RPMI7951 (cell line): ENCODE data around the gene SYT13. TPM values are rescaled to one million over a fixed set of nuclear protein-coding genes. Genes with fewer than 3 reads are reported as not detected.

ENCODE experiments used
- DNase-seq: peaks from one replicate; pipeline ENCODE4 v3.0.0-alpha.2; 2012; ENCODE audit warnings: low read depth
- total RNA-seq: library from RNA; depleted of rRNA; stranded (reverse); fragments of >200 nt; shearing (Covaris generic); gene quantifications from 2 replicates; pipeline ENCODE4 v1.2.3, GENCODE V29; 2014; rRNA removed

SYT13 gene
- total RNA-seq, 1 experiment from 2014 or later = 0.72 TPM

GRCh38 chr11:45218705-45219104 is 67.4 kb downstream of the SYT13 start:
- no peak for DNase-seq

DNA sequence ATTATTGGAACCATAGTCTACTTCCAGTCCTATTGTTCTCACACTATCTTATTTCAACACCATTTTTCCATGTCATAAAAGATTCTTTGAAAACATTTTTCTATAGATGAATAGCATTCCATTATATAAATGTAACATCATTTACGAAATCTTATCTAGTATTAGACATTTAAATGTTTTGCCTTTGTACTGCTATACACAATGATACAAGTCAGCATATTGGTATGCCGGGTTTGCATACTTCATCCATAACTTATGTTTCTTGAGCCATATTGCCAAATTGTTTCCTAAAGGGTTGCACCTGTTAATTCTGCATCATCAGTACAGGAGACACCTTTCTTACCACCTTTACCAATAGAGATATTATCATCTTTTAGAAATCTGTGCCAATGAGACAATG is 68.2 kb downstream of the SYT13 start:
- no peak for DNase-seq

GRCh38 chr11:45216901-45217300 is 69.2 kb downstream of the SYT13 start:
- no peak for DNase-seq

GRCh38 chr11:45216031-45216430 is 70.1 kb downstream of the SYT13 start:
- no peak for DNase-seq

DNA sequence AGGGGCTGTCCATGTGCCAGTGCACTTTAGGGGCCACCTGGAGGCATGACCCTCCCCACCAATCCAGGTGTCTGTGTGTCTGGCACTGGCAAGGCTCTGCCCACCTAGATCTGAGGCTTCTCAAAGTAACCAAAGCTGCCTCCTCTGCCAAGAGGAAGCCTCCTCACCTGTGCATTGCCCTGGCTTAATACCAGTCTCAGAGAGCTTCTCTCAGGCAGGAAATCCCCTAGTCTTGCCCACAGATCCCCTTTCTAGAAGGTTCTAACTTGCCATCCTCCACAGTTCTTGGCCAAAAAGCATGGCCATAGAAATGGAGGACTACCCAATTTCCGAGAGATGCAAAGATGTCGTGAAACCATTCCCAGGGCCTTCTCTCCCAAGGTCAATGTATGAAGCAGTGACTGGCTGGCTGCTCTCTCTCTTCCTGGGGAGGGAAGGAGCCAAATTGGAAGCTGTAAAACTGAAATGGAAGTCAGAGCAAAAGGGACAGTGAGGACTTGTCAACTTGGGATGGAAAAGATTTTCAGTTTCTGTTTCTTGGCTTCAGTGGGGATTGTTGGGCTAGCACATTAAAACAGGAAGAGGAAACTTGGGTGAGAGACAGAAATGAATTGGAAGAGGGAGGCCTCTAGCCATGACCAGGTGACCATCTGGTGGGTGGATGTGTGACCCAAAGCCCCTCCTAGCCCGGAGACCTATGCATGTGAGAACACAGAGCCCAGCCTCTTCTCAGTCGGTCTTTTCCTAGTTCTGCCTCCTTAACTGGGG is 70.9 kb downstream of the SYT13 start:
- no peak for DNase-seq

GRCh38 chr11:45213717-45214116 is 72.4 kb downstream of the SYT13 start:
- DNase-seq = no peak

DNA sequence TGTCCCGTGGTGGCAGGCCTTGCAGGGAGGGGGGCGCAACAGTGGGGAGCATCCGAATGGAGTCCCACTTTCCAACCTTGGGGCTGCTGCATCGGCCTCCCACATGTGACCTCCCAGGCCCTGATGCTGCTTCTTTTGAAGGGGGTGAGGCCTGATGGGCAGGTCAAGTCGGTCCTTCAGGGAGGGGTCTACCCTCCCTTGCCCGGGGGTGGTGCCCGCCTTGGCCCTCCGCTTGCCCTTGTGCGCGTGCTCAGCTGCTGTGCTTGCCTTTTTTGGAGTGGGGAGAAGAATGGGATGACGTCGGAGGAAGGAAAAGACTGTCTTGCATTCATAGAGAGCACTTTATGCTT is 72.8 kb downstream of the SYT13 start:
- DNase-seq = no peak

DNA sequence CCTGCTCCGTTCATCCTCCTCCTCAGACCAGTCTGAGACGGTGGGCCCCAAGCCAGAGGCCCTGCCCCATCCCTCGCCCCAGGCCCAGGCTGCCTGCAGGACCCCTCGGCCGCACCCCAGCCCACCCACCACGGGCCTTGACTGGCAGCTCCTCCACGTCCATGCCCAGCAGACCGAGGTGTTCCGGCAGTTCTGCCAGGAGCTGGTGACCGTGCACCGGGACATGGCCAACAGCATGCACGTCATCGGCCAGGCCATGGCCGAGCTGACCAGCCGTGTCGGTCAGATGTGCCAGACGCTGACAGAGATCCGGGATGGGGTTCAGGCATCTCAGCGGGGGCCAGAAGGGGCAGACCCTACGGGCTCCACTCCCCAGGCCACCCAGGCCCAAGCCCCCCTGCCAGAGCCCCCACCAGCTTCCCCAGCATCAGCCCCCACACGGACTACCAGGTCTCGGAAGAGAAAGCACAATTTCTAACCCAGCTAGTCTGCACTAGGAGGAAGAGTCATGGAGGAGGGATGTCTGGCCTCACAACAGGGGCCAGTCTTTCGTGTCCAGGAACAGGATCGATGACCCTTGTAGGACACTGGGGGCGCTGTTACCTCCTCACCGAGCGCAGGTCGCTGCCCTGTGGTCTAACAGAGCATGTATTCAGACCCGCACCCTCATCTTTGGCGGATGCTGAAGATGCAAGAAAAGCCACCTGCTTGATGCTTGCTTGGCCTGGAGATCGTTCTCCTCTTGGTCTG is 73.4 kb downstream of the SYT13 start:
- no peak for DNase-seq

- no peak for DNase-seq
These were observed 74.4 kb downstream of the SYT13 start for GRCh38 chr11:45211732-45212131.

DNA sequence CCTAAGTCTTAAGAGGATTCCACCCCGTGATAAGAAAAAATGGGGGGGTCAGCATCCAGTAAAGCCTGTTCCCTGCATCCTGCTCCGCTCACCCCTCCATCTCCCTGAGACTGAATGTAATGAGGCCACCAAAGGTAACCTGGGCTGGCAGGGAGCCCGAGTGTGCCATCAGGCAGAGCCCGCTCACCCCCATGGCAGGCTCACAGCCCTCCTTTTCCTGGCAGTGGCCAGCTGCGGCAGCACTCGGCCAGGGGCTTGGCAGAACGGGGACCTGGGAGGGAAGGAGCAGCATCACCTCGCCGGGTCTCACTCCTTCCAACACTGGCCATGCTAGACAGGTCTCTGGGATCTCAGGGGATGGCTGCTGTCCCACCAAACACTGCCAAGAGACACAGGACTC is 75.3 kb downstream of the SYT13 start:
- no peak for DNase-seq

GRCh38 chr11:45209891-45210699 is 76.0 kb downstream of the SYT13 start:
- no peak for DNase-seq

GRCh38 chr11:45209000-45209879 is 76.9 kb downstream of the SYT13 start:
- DNase-seq = no peak

DNA sequence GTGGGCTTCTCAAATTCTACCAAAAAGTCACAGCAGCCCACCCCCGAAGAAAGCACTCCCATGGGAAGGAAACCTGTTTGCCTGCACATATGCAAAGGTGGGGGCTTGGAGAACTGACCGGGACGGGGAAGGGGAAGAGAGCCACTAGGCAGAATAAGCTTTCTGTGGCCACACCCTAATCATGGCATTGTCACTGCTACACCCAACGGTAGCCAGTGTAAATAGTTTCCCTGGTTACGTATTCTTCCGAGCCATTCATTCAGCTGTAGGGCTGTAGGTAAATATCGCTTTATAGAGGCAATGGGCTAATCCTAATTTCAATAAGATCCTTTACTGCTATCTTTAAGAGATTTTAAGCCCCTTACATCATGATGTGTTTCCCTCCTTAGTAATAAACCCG is 78.0 kb downstream of the SYT13 start:
- DNase-seq = no peak

GRCh38 chr11:45205978-45206377 is 80.2 kb downstream of the SYT13 start:
- DNase-seq = no peak

DNA sequence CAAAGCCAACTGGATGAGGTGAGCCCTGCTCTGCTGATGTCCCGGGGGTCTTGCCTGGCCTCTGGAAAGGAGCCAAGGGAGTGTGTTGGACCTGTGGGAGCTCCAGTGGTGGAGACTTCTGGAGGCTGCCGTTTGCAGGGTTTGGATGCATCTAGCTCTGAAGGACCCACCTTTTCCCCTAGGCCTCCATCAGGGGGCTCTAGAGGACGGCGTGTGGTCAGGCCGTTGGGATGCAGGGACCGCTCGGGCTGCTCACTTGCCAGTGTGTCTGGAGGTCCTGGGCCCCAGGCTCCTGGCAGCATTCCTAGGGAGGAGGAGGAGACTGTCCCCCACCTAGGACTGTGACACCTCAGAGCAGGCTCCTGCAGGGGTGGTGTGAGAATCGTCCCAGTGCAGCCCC is 81.4 kb downstream of the SYT13 start:
- no peak for DNase-seq

DNA sequence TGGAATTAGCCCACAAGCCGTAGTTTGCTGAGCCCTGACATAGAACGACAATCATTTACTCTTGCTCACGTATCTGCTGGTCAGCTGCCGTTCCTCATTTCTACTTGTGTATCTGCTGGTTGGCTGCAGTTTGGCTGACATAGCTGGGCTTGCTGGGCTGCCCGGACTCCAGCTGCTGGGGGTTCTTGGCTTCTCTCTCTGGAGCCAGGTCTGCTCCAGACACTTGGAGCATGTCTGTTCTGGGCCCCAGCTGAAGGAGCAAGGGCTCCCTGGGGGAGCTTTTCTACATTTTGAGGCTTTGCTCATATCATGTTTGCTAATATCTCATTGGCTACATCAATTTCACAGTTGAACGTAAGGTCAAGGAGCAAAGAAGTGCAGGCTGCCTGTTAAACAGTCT is 92.4 kb downstream of the SYT13 start:
- DNase-seq = no peak

Other genes with a start within 250 kb of the SYT13 start
- gene PRDM11, start 139.7 kb downstream of the SYT13 start, total RNA-seq = 2.0 and 2.9 TPM in 2 replicates